ENCODE measurements around the gene GNA12. TPM values are rescaled to one million over a fixed set of nuclear protein-coding genes. Genes with fewer than 3 reads are reported as not detected.
A peak's percentile ranks its signal among the peaks of the same experiment; 100 is the strongest.

The GNA12 gene
- total RNA-seq, 1 donor from 2014 or later, result 47.2 TPM

GRCh38 chr7:2719007-2719406 lies 125.1 kb downstream of the GNA12 start:
- peak; percentile 41 for TF ChIP-seq CTCF (IDR thresholded peaks at IDR 0.05)
- Histone ChIP-seq H3K4me3 (no peak overlapping the region), H3K27me3 (no peaks in the 10 kb centered on the region), H3K27ac (no peak overlapping the region), H3K9me3 (no peaks in the 10 kb centered on the region), H3K4me1 (peaks cover 18% of the 10 kb centered on the region), H3K36me3 (peaks cover 8% of the 10 kb centered on the region)
- intact Hi-C loops (cut with DNase I), result no loop called here
- ATAC-seq, result no peak
- DNase-seq, result no peak

- Histone ChIP-seq H3K4me1 (peaks cover 19% of the 10 kb centered on the region), H3K27ac (no peak overlapping the region), H3K4me3 (no peak overlapping the region), H3K9me3 (no peaks in the 10 kb centered on the region), H3K27me3 (no peaks in the 10 kb centered on the region), H3K36me3 (peaks cover 8% of the 10 kb centered on the region)
- DNase-seq (no peak), ATAC-seq (no peak)
- intact Hi-C loops (cut with DNase I), result no loop called here
- TF ChIP-seq CTCF (IDR thresholded peaks at IDR 0.05), result no peak
These were observed 125.7 kb downstream of the GNA12 start for GRCh38 chr7:2718296-2718965.

GRCh38 chr7:2717293-2718261 lies 126.5 kb downstream of the GNA12 start:
- Histone ChIP-seq H3K4me1 (peaks cover 23% of the 10 kb centered on the region), H3K27me3 (no peaks in the 10 kb centered on the region), H3K9me3 (no peaks in the 10 kb centered on the region), H3K36me3 (peaks cover 2% of the 10 kb centered on the region), H3K4me3 (no peak overlapping the region), H3K27ac (no peak overlapping the region)
- ATAC-seq (peak; percentile 59), DNase-seq (peak; percentile 81)
- intact Hi-C loops (cut with DNase I), result no loop called here
- no peak for TF ChIP-seq CTCF (IDR thresholded peaks at IDR 0.05)

GRCh38 chr7:2716906-2717292 lies 127.2 kb downstream of the GNA12 start:
- no peak for TF ChIP-seq CTCF (IDR thresholded peaks at IDR 0.05)
- H3K27ac ChIP-seq, result no peak overlapping the region
- no peak for DNase-seq

GRCh38 chr7:2716488-2716887 lies 127.6 kb downstream of the GNA12 start:
- no peaks in the 10 kb centered on the region for H3K27me3 ChIP-seq
- no peak overlapping the region for H3K27ac ChIP-seq
- no peaks in the 10 kb centered on the region for H3K36me3 ChIP-seq
- ATAC-seq (no peak), DNase-seq (no peak)
- TF ChIP-seq CTCF (IDR thresholded peaks at IDR 0.05), result no peak
- H3K4me3 ChIP-seq, result no peak overlapping the region
- intact Hi-C loops (cut with DNase I), result no loop called here
- H3K4me1 ChIP-seq, result peaks cover 24% of the 10 kb centered on the region
- H3K9me3 ChIP-seq, result no peaks in the 10 kb centered on the region

More at GRCh38 chr7:2716906-2717292, 127.2 kb downstream of the GNA12 start:
- H3K9me3 ChIP-seq, result no peaks in the 10 kb centered on the region
- peaks cover 23% of the 10 kb centered on the region for H3K4me1 ChIP-seq
- no peaks in the 10 kb centered on the region for H3K27me3 ChIP-seq
- no peak for ATAC-seq
- no peak overlapping the region for H3K4me3 ChIP-seq
- intact Hi-C loops (cut with DNase I), result no loop called here
- H3K36me3 ChIP-seq, result no peaks in the 10 kb centered on the region

All from upper lobe of right lung (tissue), 1 donor.